K562 (cell line): ENCODE results near the gene PTGER3. TPM values are rescaled to one million over a fixed set of nuclear protein-coding genes. Genes with fewer than 3 reads are reported as not detected.

Source experiments
- ATAC-seq: fragments of 200-7000 bp; cut with Tn5 transposase; 3 replicates; pipeline ENCODE4 v1.9.1; 2020; ENCODE audit warnings: moderate library complexity
- BruUV-seq: library from RNA; stranded (reverse); fragments of 400-500 nt; replicated peaks from 2 replicates; lab custom pipeline; 2021; lab: Mats Ljungman, UMichigan
- CTCF ChIA-PET: fragments of 300-600 bp; formaldehyde crosslinking; extraction: SDS; loops from one replicate; lab custom pipeline; 2021; ENCODE audit warnings: low intra/inter-chr PET ratio; lab: Yijun Ruan, JAX
- POLR2A ChIA-PET: fragments of 300-600, 350-650 bp; sonication (Branson Sonifier 250); formaldehyde crosslinking; extraction: SDS; loops from one replicate; lab custom pipeline; 2021; ENCODE audit warnings: antibody characterized with exemption, inconsistent platforms; lab: Yijun Ruan, JAX
- DNase-seq, 4 experiments: peaks; one replicate each; pipeline versions ENCODE4 v3.0.0 to v3.0.0-alpha.2; 2011 to 2018; ENCODE audit warnings: low spot score in 3 of 4, mixed read lengths in 3 of 4; ENCODE audit errors: extremely low read depth in 1 of 4
- FAIRE-seq: peaks from 2 replicates; lab custom pipeline; 2011; peaks lifted over from hg19 to GRCh38; lab: Jason Lieb, UNC
- H2AFZ ChIP-seq: 2 replicates; pipeline ENCODE4 v1.6.0; 2011; ENCODE audit warnings: low read depth, low read length, control low read depth, inconsistent platforms
- H3K27ac ChIP-seq: fragments of 200-600 bp; 3 replicates; pipeline ENCODE4 v1.8.0; 2011; ENCODE audit warnings: low read depth, mild to moderate bottlenecking, control low read depth, inconsistent platforms, low read length, moderate library complexity, mixed read lengths; ENCODE audit errors: extremely low read depth
- H3K27me3 ChIP-seq, 2 experiments: fragments of 300-600 bp in 1 of 2; 2 replicates in 1 of 2; 3 replicates in 1 of 2; pipeline versions ENCODE4 v1.6.0 to v1.8.0; 2011; ENCODE audit warnings: inconsistent platforms in 2 of 2, low read length in 2 of 2, mild to moderate bottlenecking in 1 of 2, mixed read lengths in 1 of 2, moderate library complexity in 1 of 2; ENCODE audit not compliant: control insufficient read depth in 2 of 2, insufficient read depth in 2 of 2
- H3K36me3 ChIP-seq: fragments of 300-600 bp; 3 replicates; pipeline ENCODE4 v1.8.0; 2011; ENCODE audit warnings: mild to moderate bottlenecking, low read length, inconsistent platforms; ENCODE audit not compliant: control insufficient read depth, insufficient read depth
- H3K4me1 ChIP-seq, 2 experiments: fragments of 200-600 bp in 1 of 2; replicated peaks in 1 of 2; 2 replicates in 1 of 2; 3 replicates in 1 of 2; pipeline versions ENCODE4 v1.5.1 to v1.8.0; 2011; ENCODE audit warnings: inconsistent platforms in 2 of 2, low read length in 2 of 2, mild to moderate bottlenecking in 1 of 2, mixed read lengths in 1 of 2, moderate library complexity in 1 of 2; ENCODE audit not compliant: control insufficient read depth in 2 of 2, insufficient read depth in 2 of 2
- H3K4me2 ChIP-seq: 2 replicates; pipeline ENCODE4 v1.6.1; 2011; ENCODE audit warnings: low read length, control low read depth, inconsistent platforms, mixed read lengths; ENCODE audit not compliant: insufficient read depth
- H3K4me3 ChIP-seq: fragments of 200-600 bp; sonication (generic), shearing (Covaris generic); 2 replicates; pipeline ENCODE4 v1.5.1; 2016; ENCODE audit warnings: control low read depth, inconsistent platforms
- H3K79me2 ChIP-seq: fragments of 200-600 bp; 3 replicates; pipeline ENCODE4 v1.8.0; 2011; ENCODE audit warnings: low read length, inconsistent platforms; ENCODE audit not compliant: control insufficient read depth, insufficient read depth
- H3K9ac ChIP-seq, 2 experiments: 2 replicates each; pipeline versions ENCODE4 v1.6.0 to v1.6.1; 2011; ENCODE audit warnings: low read depth in 2 of 2, low read length in 2 of 2, control low read depth in 1 of 2, inconsistent platforms in 1 of 2, mild to moderate bottlenecking in 1 of 2, mixed read lengths in 1 of 2; ENCODE audit not compliant: insufficient read depth in 1 of 2
- H3K9me1 ChIP-seq: one replicate; pipeline ENCODE4 v1.6.0; 2011; ENCODE audit warnings: inconsistent platforms, mild to moderate bottlenecking, low read length, moderate library complexity; ENCODE audit not compliant: control insufficient read depth, insufficient read depth
- H3K9me3 ChIP-seq: replicated peaks from 2 replicates; pipeline ENCODE4 v1.5.1; 2011; ENCODE audit warnings: low read depth, low read length, inconsistent platforms; ENCODE audit not compliant: control insufficient read depth, insufficient read depth
- H4K20me1 ChIP-seq: replicated peaks from 2 replicates; pipeline ENCODE4 v1.6.1; 2011; ENCODE audit warnings: low read length, inconsistent platforms, mixed read lengths; ENCODE audit not compliant: control insufficient read depth, insufficient read depth
- ZNF778 ChIP-seq: fragments of 450-650 bp; formaldehyde crosslinking; IDR thresholded peaks from 2 replicates; pipeline ENCODE4 v1.4.0; 2020; ENCODE audit warnings: mild to moderate bottlenecking, moderate library complexity
- WGBS: fragments of 100-300 bp; shearing (Covaris generic); methylation state at CpG from one replicate; pipeline ENCODE4 v1.1.6; 2016; ENCODE audit warnings: low coverage, mixed read lengths; ENCODE audit not compliant: insufficient coverage; ENCODE audit errors: missing lambda C conversion rate; 5-methylcytosine and 5-hydroxymethylcytosine counted together
- in situ Hi-C: fragments of 300-500 bp; cut with MboI; formaldehyde crosslinking; loops from 4 replicates; pipeline ENCODE4 v1.15.0; 2018; ENCODE audit warnings: inconsistent platforms, mixed read lengths
- intact Hi-C: fragments of 100-400 bp; cut with micrococcal nuclease; formaldehyde crosslinking; loops from 2 replicates; pipeline ENCODE4 v1.14.2; 2022
- polyA plus RNA-seq, 8 experiments: library from polyadenylated mRNA; depleted of rRNA in 4 of 8; stranded (reverse) in 5 of 8; unstranded in 3 of 8; fragments of >200 nt; fragmentation: Nextera tagmentation in 2 of 8; fragmentation: Illumina TruSeq in 1 of 8; extraction: Ambion mirVana in 2 of 8; extraction: Trizol in 1 of 8; gene quantifications; 2 replicates each; pipeline versions ENCODE4 v1.2.1 to v1.2.3, GENCODE V29; 2011 to 2014; ENCODE audit warnings: inconsistent platforms in 1 of 8, missing spikeins in 1 of 8
- total RNA-seq, 7 experiments: library from RNA; depleted of rRNA in 6 of 7; stranded (reverse); fragments of >200 nt in 6 of 7; fragmentation: Illumina TruSeq in 2 of 7; extraction: Trizol in 2 of 7; gene quantifications; 2 replicates each; pipeline versions ENCODE4 v1.2.1 to v1.2.3, GENCODE V29; 2011 to 2021; ENCODE audit warnings: low replicate concordance in 1 of 7
- TF ChIP-seq, protein P1 (sequence below), 2 experiments: fragments of 450-650 bp; formaldehyde crosslinking in 1 of 2; IDR thresholded peaks; 2 replicates each; pipeline versions ENCODE4 v1.4.0 to v1.6.1; 2014 to 2020; ENCODE audit warnings: mild to moderate bottlenecking in 2 of 2, borderline replicate concordance in 1 of 2, low read depth in 1 of 2
- TF ChIP-seq, protein P2 (sequence below): fragments of 450-650 bp; conservative IDR thresholded peaks from 2 replicates; pipeline ENCODE4 v1.6.1; 2016; ENCODE audit warnings: missing genetic modification characterization, low read depth, mild to moderate bottlenecking, control low read depth, missing compliant biosample characterization
- TF ChIP-seq, protein P3 (sequence below): fragments of 150-350 bp; IDR thresholded peaks from 2 replicates; pipeline ENCODE4 v1.6.1; 2014; ENCODE audit warnings: low read depth, mild to moderate bottlenecking, low read length, borderline replicate concordance
- TF ChIP-seq, protein P4 (sequence below): fragments of 250-450 bp; sonication (Bioruptor Pico); IDR thresholded peaks from 2 replicates; pipeline ENCODE4 v1.8.0; 2022; ENCODE audit warnings: inconsistent platforms, mild to moderate bottlenecking, moderate library complexity, borderline replicate concordance

Gene PTGER3
- total and polyA plus RNA-seq, 9 of the 15 experiments (the other 6 are each of a cell fraction or from before 2014, with no cell fraction given): 3.8 to 28.5 (median 14.2) TPM

DNA sequence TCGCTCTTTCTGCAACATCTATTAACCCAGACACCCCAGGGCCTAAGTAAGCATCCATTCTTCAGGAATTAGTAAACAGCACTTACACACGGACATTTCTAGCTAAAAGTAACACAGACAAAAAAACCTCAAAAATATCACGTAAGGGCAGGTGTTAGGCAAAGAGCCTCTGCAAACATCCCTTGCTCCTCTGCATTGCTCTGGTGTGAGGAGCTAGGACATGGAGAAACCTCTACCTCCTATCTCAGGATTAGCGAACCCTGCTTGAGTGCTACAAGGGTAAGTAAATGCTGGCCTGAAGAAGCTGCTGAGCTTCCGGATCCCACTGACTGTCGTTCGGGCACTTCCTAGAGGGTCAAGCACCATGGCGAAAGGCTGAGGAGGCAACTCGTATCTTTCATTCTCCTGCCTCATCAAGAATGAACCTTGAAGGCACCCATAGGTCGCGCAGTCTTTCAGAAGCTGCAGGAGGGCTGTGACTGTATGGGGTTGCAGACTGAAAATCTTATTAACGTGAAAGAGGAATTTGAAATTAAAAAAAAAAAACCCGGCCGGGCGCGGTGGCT is 2.1 kb downstream of the PTGER3 start:
- intact Hi-C loops: loop anchor here (5.0 to 10.0 kb wide), 4 partner anchors 148 to 913 kb away; no protein-coding TSS in a partner anchor
- no peak for TF ChIP-seq ZNF778 (CRISPR knock-in tag)
- TF ChIP-seq, protein P1, sequence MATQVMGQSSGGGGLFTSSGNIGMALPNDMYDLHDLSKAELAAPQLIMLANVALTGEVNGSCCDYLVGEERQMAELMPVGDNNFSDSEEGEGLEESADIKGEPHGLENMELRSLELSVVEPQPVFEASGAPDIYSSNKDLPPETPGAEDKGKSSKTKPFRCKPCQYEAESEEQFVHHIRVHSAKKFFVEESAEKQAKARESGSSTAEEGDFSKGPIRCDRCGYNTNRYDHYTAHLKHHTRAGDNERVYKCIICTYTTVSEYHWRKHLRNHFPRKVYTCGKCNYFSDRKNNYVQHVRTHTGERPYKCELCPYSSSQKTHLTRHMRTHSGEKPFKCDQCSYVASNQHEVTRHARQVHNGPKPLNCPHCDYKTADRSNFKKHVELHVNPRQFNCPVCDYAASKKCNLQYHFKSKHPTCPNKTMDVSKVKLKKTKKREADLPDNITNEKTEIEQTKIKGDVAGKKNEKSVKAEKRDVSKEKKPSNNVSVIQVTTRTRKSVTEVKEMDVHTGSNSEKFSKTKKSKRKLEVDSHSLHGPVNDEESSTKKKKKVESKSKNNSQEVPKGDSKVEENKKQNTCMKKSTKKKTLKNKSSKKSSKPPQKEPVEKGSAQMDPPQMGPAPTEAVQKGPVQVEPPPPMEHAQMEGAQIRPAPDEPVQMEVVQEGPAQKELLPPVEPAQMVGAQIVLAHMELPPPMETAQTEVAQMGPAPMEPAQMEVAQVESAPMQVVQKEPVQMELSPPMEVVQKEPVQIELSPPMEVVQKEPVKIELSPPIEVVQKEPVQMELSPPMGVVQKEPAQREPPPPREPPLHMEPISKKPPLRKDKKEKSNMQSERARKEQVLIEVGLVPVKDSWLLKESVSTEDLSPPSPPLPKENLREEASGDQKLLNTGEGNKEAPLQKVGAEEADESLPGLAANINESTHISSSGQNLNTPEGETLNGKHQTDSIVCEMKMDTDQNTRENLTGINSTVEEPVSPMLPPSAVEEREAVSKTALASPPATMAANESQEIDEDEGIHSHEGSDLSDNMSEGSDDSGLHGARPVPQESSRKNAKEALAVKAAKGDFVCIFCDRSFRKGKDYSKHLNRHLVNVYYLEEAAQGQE (IDR thresholded peaks at IDR 0.05; ENCODE audit: borderline replicate concordance): no peak
- TF ChIP-seq, protein P1 (CRISPR knock-in tag; IDR thresholded peaks at IDR 0.05; ENCODE audit: low read depth): no peak
- TF ChIP-seq, protein P2, sequence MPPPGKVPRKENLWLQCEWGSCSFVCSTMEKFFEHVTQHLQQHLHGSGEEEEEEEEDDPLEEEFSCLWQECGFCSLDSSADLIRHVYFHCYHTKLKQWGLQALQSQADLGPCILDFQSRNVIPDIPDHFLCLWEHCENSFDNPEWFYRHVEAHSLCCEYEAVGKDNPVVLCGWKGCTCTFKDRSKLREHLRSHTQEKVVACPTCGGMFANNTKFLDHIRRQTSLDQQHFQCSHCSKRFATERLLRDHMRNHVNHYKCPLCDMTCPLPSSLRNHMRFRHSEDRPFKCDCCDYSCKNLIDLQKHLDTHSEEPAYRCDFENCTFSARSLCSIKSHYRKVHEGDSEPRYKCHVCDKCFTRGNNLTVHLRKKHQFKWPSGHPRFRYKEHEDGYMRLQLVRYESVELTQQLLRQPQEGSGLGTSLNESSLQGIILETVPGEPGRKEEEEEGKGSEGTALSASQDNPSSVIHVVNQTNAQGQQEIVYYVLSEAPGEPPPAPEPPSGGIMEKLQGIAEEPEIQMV (tag): no peak
- TF ChIP-seq, protein P3, sequence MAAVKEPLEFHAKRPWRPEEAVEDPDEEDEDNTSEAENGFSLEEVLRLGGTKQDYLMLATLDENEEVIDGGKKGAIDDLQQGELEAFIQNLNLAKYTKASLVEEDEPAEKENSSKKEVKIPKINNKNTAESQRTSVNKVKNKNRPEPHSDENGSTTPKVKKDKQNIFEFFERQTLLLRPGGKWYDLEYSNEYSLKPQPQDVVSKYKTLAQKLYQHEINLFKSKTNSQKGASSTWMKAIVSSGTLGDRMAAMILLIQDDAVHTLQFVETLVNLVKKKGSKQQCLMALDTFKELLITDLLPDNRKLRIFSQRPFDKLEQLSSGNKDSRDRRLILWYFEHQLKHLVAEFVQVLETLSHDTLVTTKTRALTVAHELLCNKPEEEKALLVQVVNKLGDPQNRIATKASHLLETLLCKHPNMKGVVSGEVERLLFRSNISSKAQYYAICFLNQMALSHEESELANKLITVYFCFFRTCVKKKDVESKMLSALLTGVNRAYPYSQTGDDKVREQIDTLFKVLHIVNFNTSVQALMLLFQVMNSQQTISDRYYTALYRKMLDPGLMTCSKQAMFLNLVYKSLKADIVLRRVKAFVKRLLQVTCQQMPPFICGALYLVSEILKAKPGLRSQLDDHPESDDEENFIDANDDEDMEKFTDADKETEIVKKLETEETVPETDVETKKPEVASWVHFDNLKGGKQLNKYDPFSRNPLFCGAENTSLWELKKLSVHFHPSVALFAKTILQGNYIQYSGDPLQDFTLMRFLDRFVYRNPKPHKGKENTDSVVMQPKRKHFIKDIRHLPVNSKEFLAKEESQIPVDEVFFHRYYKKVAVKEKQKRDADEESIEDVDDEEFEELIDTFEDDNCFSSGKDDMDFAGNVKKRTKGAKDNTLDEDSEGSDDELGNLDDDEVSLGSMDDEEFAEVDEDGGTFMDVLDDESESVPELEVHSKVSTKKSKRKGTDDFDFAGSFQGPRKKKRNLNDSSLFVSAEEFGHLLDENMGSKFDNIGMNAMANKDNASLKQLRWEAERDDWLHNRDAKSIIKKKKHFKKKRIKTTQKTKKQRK: no peak
- TF ChIP-seq, protein P4, sequence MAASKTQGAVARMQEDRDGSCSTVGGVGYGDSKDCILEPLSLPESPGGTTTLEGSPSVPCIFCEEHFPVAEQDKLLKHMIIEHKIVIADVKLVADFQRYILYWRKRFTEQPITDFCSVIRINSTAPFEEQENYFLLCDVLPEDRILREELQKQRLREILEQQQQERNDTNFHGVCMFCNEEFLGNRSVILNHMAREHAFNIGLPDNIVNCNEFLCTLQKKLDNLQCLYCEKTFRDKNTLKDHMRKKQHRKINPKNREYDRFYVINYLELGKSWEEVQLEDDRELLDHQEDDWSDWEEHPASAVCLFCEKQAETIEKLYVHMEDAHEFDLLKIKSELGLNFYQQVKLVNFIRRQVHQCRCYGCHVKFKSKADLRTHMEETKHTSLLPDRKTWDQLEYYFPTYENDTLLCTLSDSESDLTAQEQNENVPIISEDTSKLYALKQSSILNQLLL (CRISPR knock-in tag): no peak

More for the DNA sequence above, 2.1 kb downstream of the PTGER3 start:
- in situ Hi-C loops: no loop called here
- no peaks in the 10 kb centered on the region; a peak in 1 of 5 replicates for H3K27me3 ChIP-seq
- ATAC-seq: peak; percentile 34
- peak overlapping the region; percentile 83 to 88 for H3K9ac ChIP-seq
- H3K4me2 ChIP-seq: peak overlapping the region; percentile 98
- ChIA-PET CTCF (no interaction called here), POLR2A (interaction anchor here (1.0 to 2.4 kb wide), 9 partner anchors 9 to 370 kb away, joined by 3 to 16 read pairs (median 4); no protein-coding TSS in a partner anchor)
- DNase-seq: peak; percentile 17 to 70 (median 30)
- H3K9me3 ChIP-seq: no peaks in the 10 kb centered on the region
- BruUV-seq: no TSS peak
- peak overlapping the region; percentile 79 for H2AFZ ChIP-seq
- H3K79me2 ChIP-seq: peaks cover 68% of the 10 kb centered on the region
- peak overlapping the region; percentile 66 for H3K4me3 ChIP-seq
- peak; percentile 79 for FAIRE-seq
- peaks cover 17% of the 10 kb centered on the region for H3K36me3 ChIP-seq
- H4K20me1 ChIP-seq: no peaks in the 10 kb centered on the region
- peaks cover 18 to 24% of the 10 kb centered on the region in 2 experiments for H3K4me1 ChIP-seq
- peak overlapping the region; percentile 86 for H3K27ac ChIP-seq
- no peaks in the 10 kb centered on the region for H3K9me1 ChIP-seq
- WGBS: 2% methylated on average over 16 of the region's 16 CpGs
